ENCODE results near the gene RNF121.

Gene RNF121

DNA sequence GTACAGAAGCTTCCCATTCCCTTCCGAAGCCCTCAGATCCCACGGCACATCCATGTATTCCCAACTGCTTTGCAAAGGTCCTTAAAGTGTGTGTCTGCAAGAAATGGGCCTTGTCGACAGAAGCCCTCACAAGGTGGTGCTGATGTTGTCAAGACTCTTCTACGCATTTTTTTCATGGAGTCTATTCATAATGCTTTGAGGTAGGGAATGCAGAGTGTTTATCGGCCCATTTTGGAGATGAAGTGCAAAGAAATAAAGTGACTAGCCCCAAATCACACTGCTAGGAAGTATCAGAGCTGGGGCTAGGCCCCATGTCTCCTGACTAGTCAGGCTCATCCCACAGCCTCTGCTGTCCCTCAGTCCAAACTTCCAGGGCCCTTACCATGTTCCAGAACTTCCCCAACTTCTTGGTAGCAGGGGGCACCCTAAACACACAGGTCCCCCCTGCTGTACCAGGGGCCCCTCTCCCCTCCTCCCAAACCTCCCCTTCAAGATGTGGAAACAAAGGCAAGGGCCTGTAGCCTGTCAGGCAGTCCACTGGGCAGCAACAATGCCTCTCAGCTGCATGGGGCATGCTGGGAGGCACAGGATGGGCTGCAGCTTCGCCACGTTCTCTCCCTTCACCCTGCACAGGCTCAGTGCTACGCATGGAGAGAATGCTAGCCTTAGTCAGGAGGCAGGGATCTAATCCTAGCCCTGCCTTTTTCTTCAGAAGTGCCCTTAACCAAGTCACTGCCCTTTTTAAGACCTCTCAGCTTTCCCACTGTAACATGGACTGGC is 77.7 kb downstream of the RNF121 start:
- no peak for DNase-seq

DNA sequence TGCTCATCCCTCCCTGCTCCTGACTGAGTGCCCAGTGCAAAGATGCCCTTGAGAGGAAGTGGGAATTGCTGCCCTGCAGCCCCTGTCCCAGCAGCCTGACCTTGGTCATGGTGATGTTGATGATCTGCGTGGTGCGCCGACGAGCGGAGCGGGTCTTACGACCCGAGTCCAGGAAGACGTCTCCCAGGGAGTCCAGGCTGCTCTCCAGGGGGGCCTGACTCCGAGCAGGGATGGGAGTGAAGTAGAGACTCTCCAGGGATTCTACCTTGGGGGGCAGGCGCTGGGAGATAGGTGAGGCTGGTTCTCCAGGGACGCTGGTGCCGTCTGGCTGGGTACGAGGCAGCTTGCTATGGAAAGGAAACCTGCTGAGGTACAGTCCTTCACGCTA is 78.2 kb downstream of the RNF121 start:
- no peak for DNase-seq

- DNase-seq, result no peak
Observed at GRCh38 chr11:72007587-72007986, 78.7 kb downstream of the RNF121 start.

- DNase-seq, result no peak
Observed at GRCh38 chr11:72008728-72009127, 79.9 kb downstream of the RNF121 start.

GRCh38 chr11:72009156-72009555 is 80.3 kb downstream of the RNF121 start:
- DNase-seq, result no peak

DNA sequence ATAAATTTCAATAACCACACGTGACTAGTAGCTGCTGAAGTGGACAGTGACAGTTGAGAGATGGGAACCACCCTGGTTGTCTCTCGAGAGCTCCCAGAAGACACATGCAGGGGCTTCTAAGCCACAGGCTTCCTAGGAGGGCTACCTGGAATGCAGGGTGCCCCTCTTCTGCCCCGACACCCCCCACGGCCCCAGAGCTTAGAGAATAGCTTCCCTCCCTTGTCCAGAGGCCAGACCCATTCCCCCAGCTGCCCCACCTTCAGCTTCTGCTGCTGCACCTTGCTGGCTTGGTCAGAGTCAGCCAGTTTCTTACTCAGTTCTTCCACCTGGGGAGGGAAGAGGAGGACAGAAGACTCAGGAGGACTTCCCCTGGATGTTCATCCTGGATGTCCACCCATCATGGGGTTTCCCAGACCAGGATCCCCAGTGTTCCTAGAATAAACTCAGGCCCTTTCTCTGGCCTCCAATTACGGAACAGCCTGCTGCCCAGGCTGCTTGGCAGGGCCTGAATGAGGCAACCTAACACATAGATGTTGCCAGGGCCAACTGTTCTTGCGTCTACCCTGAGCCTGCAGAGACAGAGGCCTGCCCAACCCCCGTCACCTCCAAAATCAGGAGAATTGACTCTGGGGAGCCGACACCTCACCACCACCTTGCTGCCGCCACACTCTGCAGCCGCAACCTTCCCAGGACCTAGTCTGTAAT is 81.8 kb downstream of the RNF121 start:
- no peak for DNase-seq

DNA sequence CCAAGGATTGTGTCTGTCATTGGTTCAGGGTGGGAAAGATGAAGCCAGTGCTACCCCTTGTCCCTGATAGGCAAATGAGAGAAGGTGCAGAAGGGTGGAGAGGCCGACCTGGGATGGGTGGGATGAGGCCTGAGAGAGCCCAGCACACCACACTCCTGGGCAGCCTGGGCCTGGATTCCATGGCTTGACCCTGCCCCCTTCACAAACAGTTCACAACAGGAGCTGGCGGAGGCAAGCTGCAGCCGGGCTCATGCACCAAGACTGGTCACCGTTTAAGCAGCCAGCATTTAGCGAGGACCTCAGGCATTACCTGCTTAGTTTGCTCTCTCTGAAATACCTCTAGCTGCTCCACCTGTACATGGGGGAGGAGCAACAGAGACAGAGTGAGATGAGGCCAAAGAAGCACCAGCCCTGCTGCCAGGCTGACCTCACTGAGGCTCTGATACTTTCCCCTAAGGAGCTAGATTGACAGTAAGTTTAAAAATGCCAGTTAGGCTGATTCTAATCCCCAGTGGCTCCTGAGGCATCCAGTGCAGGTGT is 83.3 kb downstream of the RNF121 start:
- no peak for DNase-seq

DNA sequence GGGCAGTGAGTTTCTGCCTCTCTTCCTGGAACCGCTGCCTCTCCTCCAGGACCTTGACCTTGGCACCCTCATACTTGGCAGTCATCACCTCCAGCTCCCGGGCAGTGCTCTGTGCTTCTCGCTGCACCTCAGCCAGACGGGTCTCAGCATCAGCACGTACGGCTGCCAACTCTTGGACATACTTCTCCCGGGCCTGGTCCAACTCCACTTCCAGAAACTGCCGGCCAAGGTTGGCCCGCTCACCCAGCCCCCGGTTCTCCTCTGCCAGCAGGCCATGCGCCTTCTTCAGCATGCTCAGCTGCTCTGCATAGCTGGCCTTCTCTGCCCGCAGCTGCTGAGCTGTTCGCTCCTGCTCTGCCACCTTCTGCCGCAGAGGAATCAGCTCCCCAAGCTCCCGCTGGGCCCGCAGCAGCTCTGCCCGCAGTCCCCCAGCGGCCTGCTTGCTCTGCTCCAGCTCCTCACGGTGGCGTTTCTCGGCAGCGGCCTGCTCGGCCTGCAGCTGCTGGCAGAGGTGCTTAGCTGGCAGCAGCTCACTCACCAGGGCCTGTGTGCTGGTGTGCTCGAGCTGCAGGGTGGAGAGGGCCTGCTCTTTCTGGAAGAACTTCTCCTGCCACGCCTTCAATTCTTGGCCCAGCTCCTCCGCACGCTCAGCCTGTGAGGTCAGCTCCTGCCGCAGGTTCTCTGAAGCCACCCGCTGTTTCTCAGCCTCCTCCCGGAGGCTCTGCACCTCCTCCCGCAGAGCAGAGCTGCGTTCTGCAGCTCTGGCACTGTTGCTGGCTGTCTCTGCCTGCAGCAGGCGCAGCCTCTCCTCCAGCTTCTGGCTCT is 84.3 kb downstream of the RNF121 start:
- DNase-seq, result no peak

DNA sequence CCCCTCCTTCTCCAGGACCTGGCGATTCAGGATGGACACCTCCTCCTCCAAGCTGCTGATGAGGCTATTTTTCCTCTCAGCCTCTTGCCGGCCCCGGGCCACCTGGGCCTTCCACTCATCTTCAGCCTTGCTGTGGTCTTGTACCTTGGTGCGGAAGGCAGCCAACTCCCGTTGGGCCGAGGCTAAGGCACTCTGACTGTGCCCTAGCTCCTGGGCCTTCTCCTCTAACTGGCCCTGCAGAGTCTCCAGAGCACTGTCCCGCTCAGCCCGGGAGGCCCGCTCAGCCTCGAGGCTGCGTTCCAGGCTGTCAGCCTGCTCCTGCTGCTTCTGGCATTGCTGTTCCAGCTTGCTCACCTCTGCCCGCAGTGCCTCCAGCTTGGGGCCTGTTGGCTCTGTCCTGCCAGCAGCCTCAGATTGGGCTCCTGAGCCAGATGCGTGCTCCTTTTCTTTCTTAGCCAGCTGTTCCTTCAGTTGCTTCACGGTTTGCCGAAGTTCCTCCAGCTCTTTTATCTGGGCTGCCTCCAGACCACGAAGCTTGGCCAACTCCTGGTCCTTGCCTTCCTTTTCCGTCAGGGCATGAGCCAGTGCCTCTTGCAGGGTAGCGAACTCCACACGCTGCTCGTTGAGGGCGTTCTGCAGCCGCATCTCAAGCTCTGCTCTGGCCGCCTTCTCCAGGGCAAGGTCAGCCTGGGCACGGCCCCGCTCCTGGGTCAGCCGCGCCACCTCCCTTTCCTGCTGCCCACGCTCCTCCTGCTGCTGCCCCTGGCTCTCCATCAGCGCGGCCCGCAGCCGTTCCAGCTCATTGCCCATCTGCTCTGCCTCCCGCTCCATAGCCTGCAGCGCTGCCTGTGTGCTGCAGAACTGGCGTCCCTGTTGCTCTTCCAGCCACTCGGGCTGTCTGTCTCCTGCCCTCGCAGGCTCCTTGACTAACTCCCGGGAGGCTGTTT is 85.2 kb downstream of the RNF121 start:
- no peak for DNase-seq

GRCh38 chr11:72014761-72015320 is 86.0 kb downstream of the RNF121 start:
- DNase-seq, result no peak

DNA sequence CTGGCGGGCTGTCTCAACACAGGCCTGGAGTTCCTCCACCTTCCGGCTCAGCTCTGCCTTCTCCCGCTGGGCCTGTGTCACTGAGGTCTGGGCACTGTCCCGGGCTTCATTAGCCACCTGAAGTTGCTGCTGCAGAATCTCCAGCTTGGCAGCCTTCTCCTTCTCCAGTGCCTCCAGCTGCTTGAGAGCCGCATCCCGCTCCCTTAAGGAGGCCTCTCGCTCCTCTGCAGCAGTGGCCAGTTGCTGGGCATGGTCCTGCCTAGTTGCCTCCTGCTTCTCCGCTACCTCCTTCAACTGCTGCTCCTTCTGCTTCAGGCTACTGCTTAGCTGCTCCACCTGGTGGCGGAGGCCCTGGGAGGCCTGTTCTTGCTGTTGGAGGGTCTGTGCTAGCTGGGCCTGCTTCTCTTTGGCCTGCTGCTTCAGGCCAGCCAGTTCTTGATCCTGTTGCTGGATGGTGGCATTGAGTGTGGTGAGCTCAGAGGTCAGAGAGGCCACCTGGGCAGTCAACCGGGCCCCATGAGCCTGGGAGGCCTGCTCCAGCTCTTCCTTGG is 86.7 kb downstream of the RNF121 start:
- no peak for DNase-seq

GRCh38 chr11:72018171-72018570 is 89.3 kb downstream of the RNF121 start:
- no peak for DNase-seq

GRCh38 chr11:72023335-72023734 is 94.5 kb downstream of the RNF121 start:
- DNase-seq, result no peak

DNA sequence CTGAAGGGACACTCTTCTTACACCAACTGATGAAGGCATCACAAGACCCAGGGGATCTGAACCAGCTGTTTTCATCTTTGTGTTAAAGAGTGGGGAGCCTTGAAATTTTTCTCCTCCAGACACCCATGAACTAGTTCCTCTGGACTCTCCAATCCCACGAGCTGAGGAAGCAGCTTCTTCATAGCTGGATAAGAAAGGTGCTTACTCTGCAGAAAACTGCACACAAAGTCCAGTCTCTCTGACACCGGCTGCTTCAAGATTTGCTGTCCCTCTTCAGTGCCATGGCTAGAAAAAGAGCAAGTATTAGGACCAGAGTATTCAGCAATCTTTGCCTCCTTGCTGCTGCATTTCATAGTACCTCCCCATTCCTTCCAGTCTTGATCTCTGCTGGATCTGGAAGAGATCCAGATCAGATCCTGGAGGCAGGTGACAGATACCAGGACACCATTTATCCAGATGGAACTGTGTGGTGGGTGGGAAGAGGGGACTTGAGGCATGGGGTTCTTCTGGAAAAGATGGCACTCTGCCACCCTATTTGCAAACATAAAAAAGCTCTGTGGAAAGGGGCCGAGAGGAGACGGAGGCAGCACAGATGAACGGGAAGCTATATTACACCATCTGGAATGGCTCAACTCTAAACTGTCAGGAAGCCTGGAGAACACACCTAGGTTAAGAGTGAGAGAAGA is 95.4 kb downstream of the RNF121 start:
- no peak for DNase-seq

DNA sequence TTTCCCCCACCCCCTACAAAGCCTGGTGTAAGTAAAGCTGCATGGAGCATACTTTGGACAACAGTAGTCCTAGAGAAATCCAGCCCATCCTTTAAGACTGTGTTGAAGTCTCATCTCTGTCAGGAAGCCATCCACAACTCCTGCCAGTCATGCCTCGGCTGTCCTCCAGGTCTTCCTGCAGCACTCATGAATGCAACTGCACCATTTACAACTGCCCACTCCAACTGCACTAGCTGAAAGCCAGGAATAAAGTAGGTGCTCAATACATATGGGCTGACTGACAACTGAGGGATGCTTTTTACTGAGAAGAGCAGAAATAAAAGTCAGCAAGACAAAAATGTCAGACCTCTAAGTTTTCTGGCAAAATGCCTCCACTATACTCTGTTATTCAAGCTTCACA is 97.2 kb downstream of the RNF121 start:
- no peak for DNase-seq

DNA sequence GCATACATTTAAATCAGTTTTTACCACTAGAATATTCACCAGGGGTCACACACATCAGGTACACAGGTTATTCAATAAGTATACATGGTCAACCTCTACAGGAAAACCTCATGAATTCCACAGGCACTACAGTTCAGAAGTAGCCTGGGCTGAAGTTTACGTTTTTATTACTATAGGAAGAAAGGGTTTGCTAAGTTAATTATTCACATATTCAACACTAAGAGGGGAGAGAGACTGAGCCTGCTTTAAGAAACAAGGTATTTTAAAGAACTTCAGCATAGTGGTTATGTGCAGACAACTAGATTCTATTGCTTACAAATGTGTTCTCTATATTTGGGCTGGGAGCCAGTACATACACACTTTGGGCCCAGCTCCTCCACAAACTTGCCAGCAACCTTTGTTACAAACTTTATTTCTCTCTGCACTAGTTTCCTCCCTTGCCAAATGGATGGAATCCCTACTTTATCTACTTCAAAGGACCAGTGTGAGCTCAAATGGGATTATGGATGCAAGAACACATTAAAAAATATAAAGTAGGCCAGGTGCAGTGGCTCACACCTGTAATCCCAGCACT is 101.7 kb downstream of the RNF121 start:
- no peak for DNase-seq

DNA sequence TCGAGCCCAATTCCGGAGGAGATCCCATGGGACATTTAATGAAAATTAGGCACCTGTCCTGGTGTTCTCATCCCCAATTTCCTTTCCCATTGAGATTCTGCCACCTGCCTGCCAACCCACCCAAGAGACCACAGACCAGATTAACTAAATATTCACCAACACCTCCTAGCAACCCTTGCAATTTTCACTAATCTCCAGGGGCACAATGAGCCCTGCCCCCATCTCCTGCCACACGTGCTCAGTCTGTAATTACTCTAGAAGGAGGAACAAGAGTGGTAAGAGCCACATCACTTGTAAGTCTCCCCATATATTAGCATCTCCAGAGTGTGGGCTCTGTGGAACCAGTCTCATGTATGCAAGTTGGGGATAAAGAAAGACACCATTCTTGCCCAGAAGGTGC is 107.8 kb downstream of the RNF121 start:
- no peak for DNase-seq

DNA sequence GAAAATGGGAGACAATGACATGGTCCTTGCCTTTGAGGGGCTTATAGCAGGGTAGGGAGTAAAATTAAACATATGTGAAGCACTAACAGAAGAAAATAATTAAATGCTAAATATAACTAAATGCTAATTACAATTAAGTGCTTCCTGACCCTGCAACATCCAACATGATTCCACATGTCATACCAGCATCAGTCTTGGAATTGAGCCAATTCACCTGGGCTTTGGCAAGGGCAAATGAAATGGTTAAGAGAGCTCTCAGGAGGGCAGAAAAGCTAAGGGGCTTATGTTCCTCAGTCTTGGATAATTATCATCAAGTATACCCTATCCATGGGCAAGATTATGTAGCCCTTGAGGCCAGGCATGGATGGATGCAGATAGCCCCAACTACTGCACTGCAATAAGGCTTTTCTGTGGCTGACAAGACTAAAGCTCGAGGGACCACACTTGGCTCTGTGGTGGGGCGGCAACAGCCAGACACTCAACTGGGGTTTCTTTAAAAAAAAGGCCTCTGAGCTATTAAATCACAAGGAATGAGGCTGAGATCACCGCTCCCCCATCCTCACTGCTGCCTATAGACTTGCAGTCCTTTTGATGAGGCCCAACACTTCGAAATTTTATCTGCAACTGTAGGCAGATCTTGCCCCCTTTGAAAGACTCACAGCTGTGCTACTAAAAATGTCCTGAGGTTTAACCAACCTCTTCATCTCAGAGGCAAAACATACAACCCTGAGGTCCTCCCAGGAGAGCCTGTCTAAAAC is 108.9 kb downstream of the RNF121 start:
- DNase-seq, result no peak

DNA sequence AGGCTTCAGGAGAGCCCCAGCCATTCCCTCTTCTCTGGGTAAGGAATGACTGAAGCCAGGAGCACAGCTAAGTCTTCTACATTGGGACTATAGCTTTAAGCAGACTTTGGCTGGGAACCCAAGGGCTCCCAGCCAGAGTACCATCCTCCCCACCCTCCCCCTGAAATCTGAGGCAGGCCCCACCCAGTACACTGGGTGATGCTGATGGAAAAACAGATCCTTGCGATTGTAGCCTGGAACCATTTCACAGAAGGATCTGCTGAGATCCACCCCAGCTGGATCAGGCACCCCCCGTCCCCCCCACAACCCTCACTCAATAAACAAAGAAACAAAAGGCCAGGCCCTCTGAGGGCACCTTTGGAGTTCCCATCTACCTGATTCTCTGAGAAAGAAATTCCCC is 109.6 kb downstream of the RNF121 start:
- no peak for DNase-seq
